ENCODE data around the gene TCOF1. TPM values are rescaled to one million over a fixed set of nuclear protein-coding genes. Genes with fewer than 3 reads are reported as not detected.
A peak's percentile ranks its signal among the peaks of the same experiment; 100 is the strongest.

Gene TCOF1
- 10 to 100 TPM in 1 of 3 donors, 1 to 10 TPM in 2; 3.2 to 21.5 (median 3.5) TPM for polyA plus RNA-seq

GRCh38 chr5:150357326-150358260 is at the start of gene TCOF1:
TSS of gene TCOF1 (plus strand) at chr5:150357697. CDS start at chr5:150357747, 50 bp downstream.
- DNase-seq = peak; percentile 96 to 97 (median 96)
- Mint-ChIP-seq H3K4me3 (peak within 1 kb of the TSS; percentile 86 to 95 (median 88)), H3K4me1 (peaks cover 29 to 43% of the 10 kb centered on the region in 2 donors)

GRCh38 chr5:150309101-150309885 is 48.2 kb upstream of the TCOF1 start:
- Mint-ChIP-seq H3K27ac (no peak overlapping the region), H3K4me3 (no peak overlapping the region), H3K4me1 (peaks cover 10 to 12% of the 10 kb centered on the region in 2 donors), H3K36me3 (no peaks in the 10 kb centered on the region), H3K9me3 (no peaks in the 10 kb centered on the region), H3K27me3 (ENCODE audit: low read depth in 3 of 3) (peaks cover 0 to 3% (median 1%) of the 10 kb centered on the region in 3 donors)
- DNase-seq = no peak

More at GRCh38 chr5:150357326-150358260, at the start of gene TCOF1:
- Mint-ChIP-seq H3K9me3 (peaks cover 0 to 1% (median 0%) of the 10 kb centered on the region in 6 donors), H3K27ac (peak within 1 kb of the TSS; percentile 77 to 95 (median 92)), H3K36me3 (peaks cover 9 to 12% (median 10%) of the 10 kb centered on the region in 3 donors), H3K27me3 (ENCODE audit: low read depth in 3 of 3) (peaks cover 0 to 11% (median 2%) of the 10 kb centered on the region in 3 donors)

- Mint-ChIP-seq H3K4me1 (peaks cover 10 to 12% of the 10 kb centered on the region in 2 donors), H3K4me3 (no peak overlapping the region), H3K27ac (no peak overlapping the region), H3K36me3 (no peaks in the 10 kb centered on the region), H3K27me3 (ENCODE audit: low read depth in 3 of 3) (peaks cover 0 to 3% (median 1%) of the 10 kb centered on the region in 3 donors), H3K9me3 (no peaks in the 10 kb centered on the region)
- DNase-seq = no peak
These were observed 47.6 kb upstream of the TCOF1 start for GRCh38 chr5:150309886-150310239.

- H3K4me3 Mint-ChIP-seq = no peak overlapping the region
- no peaks in the 10 kb centered on the region for H3K9me3 Mint-ChIP-seq
- no peak overlapping the region for H3K27ac Mint-ChIP-seq
- H3K36me3 Mint-ChIP-seq = no peaks in the 10 kb centered on the region
- peaks cover 0 to 3% (median 1%) of the 10 kb centered on the region in 3 donors for H3K27me3 Mint-ChIP-seq (ENCODE audit: low read depth in 3 of 3)
- H3K4me1 Mint-ChIP-seq = peaks cover 10% of the 10 kb centered on the region in 2 donors
- DNase-seq = no peak
These were observed 47.3 kb upstream of the TCOF1 start for GRCh38 chr5:150310246-150310645.

- DNase-seq = no peak
- no peaks in the 10 kb centered on the region for H3K9me3 Mint-ChIP-seq
- peaks cover under 1% of the 10 kb centered on the region in 2 donors for H3K4me1 Mint-ChIP-seq
- H3K36me3 Mint-ChIP-seq = no peaks in the 10 kb centered on the region
- H3K27ac Mint-ChIP-seq = no peak overlapping the region
- no peak overlapping the region for H3K4me3 Mint-ChIP-seq
- peaks cover 0 to 3% (median 3%) of the 10 kb centered on the region in 3 donors for H3K27me3 Mint-ChIP-seq (ENCODE audit: low read depth in 3 of 3)
These were observed 46.3 kb upstream of the TCOF1 start for GRCh38 chr5:150311015-150311692.

- Mint-ChIP-seq H3K36me3 (no peaks in the 10 kb centered on the region), H3K4me3 (no peak overlapping the region)
These were observed 45.0 kb upstream of the TCOF1 start for GRCh38 chr5:150312518-150312917.

GRCh38 chr5:150313501-150313900 is 44.0 kb upstream of the TCOF1 start:
- peaks cover 0 to 3% (median 3%) of the 10 kb centered on the region in 3 donors for H3K27me3 Mint-ChIP-seq (ENCODE audit: low read depth in 3 of 3)
- no peak overlapping the region for H3K27ac Mint-ChIP-seq
- H3K4me3 Mint-ChIP-seq = no peak overlapping the region
- no peak for DNase-seq
- H3K4me1 Mint-ChIP-seq = no peaks in the 10 kb centered on the region
- no peaks in the 10 kb centered on the region for H3K9me3 Mint-ChIP-seq
- H3K36me3 Mint-ChIP-seq = no peaks in the 10 kb centered on the region

More at GRCh38 chr5:150312518-150312917, 45.0 kb upstream of the TCOF1 start:
- no peak for DNase-seq
- Mint-ChIP-seq H3K27me3 (ENCODE audit: low read depth in 3 of 3) (peaks cover 0 to 3% (median 3%) of the 10 kb centered on the region in 3 donors), H3K9me3 (no peaks in the 10 kb centered on the region), H3K27ac (no peak overlapping the region), H3K4me1 (no peaks in the 10 kb centered on the region)

GRCh38 chr5:150313921-150314716 is 43.4 kb upstream of the TCOF1 start:
- H3K36me3 Mint-ChIP-seq = no peaks in the 10 kb centered on the region
- no peak overlapping the region for H3K27ac Mint-ChIP-seq
- peaks cover 0 to 3% (median 3%) of the 10 kb centered on the region in 3 donors for H3K27me3 Mint-ChIP-seq (ENCODE audit: low read depth in 3 of 3)
- no peaks in the 10 kb centered on the region for H3K9me3 Mint-ChIP-seq
- no peak for DNase-seq
- no peak overlapping the region for H3K4me3 Mint-ChIP-seq
- H3K4me1 Mint-ChIP-seq = no peaks in the 10 kb centered on the region

GRCh38 chr5:150315245-150315644 is 42.3 kb upstream of the TCOF1 start:
- Mint-ChIP-seq H3K9me3 (no peaks in the 10 kb centered on the region), H3K36me3 (no peaks in the 10 kb centered on the region), H3K4me1 (no peaks in the 10 kb centered on the region), H3K27ac (no peak overlapping the region), H3K4me3 (no peak overlapping the region), H3K27me3 (ENCODE audit: low read depth in 3 of 3) (peaks cover 2 to 3% (median 2%) of the 10 kb centered on the region in 3 donors)
- no peak for DNase-seq

GRCh38 chr5:150316320-150316719 is 41.2 kb upstream of the TCOF1 start:
- Mint-ChIP-seq H3K4me3 (no peak overlapping the region), H3K36me3 (no peaks in the 10 kb centered on the region), H3K27me3 (ENCODE audit: low read depth in 3 of 3) (peaks cover 1 to 2% (median 2%) of the 10 kb centered on the region in 3 donors), H3K4me1 (no peaks in the 10 kb centered on the region), H3K27ac (no peak overlapping the region), H3K9me3 (no peaks in the 10 kb centered on the region)
- no peak for DNase-seq

- DNase-seq = no peak
- no peaks in the 10 kb centered on the region for H3K36me3 Mint-ChIP-seq
- no peak overlapping the region for H3K4me3 Mint-ChIP-seq
- peaks cover 6 to 7% of the 10 kb centered on the region in 2 donors for H3K4me1 Mint-ChIP-seq
- H3K27me3 Mint-ChIP-seq (ENCODE audit: low read depth in 3 of 3) = peaks cover 2 to 3% (median 2%) of the 10 kb centered on the region in 3 donors
- H3K9me3 Mint-ChIP-seq = no peaks in the 10 kb centered on the region
- H3K27ac Mint-ChIP-seq = no peak overlapping the region
These were observed 40.2 kb upstream of the TCOF1 start for GRCh38 chr5:150317048-150318003.

Data from immature natural killer cell (primary cell).